DMS 273 (cell line): Measurements from ENCODE around the gene SRRM3.
"Not testable (repeated sequence)": the region's sequence is repeated elsewhere in the genome, so short reads cannot be mapped to it uniquely, and the experiment has no call there.

Source experiments
- DNase-seq: peaks from one replicate; lab custom pipeline; 2025; ENCODE audit not compliant: unreplicated experiment; lab: John Stamatoyannopoulos, UW

The SRRM3 gene

DNA sequence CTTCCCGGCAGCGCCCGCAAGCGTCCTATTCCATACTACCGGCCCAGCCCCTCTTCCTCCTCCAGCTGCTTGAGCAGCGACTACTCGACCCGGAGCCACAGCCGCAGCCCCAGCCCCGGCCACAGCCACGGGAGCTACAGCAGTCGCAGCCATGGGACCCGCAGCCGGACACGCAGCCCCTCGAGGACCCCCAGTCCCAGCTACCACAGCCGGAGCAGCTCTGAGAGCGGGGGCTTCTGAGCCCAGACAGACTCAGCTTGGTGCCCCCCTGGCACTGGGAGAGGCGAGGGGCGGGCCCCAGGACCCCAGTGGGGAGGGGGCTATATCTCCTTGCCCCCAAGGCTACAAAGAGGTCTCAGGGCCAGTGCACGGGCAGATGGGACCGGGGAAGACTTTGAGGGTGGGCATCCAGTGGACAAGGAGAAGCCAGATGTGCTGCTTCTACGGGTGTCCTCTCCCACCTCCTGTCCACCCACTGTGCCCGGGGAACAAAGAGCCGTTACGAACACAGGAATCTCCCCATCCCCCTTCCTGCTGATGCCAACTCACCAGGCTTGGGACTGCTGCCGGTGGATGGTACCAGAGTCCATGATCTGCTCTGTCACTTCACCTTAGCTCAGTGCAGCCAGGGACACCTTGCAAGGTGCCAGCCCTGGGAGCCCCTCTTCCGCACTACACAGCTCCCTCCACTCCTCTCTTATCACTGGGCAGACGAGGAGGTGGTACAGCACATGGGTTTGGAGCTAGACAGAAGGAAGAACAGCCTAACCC lies 84.1 kb downstream of the SRRM3 start:
- DNase-seq, result no peak

DNA sequence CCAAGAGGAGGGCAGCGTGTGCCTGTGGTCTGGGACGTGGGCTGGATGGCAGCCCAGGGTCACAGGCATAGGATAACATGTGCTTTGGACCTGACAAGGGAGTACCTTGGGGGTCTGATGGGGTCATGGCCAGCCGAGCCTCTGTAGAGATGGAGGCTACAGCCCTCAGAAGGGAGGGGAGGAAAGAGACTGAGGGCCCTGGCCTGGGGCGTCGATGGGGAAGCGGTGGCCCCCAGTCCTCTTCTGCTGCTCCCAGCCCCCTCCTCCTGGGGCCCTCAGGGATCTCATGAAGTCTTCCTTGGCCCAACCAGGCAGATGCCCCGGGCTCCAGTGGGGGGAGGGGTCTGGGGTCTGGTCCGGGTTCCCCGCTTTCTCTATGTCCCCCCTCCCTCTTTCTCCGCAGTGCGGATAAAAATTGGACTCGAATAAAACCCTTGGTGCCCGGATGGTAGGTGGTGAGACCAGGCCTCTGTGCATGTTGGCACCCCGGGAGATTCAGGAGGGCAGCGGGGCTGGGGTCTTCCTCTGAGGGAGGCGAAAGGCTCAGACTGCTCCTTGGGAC lies 85.2 kb downstream of the SRRM3 start:
- no peak for DNase-seq

DNA sequence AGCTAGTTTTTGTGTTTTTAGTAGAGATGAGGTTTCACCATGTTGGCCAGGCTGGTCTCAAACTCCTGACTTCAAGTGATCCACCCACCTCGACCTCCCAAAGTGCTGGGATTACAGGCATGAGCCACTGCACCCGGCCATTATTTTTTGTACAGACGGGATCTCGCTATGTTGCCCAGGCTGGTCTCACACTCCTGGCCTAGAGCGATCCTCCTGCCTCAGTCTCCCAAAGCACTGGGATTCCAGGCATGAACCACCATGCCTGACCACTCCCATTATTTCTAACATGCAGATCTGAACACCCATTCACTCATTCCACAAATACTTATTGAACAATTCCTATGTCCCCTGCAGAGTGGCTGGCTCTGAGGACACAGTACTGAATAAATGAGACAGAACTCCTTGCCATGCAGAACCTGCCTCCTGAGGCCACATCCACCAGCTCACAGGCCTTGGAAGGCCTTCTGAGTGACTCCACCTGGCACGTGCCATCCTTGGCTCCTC lies 89.2 kb downstream of the SRRM3 start:
- not testable (repeated sequence) for DNase-seq

DNA sequence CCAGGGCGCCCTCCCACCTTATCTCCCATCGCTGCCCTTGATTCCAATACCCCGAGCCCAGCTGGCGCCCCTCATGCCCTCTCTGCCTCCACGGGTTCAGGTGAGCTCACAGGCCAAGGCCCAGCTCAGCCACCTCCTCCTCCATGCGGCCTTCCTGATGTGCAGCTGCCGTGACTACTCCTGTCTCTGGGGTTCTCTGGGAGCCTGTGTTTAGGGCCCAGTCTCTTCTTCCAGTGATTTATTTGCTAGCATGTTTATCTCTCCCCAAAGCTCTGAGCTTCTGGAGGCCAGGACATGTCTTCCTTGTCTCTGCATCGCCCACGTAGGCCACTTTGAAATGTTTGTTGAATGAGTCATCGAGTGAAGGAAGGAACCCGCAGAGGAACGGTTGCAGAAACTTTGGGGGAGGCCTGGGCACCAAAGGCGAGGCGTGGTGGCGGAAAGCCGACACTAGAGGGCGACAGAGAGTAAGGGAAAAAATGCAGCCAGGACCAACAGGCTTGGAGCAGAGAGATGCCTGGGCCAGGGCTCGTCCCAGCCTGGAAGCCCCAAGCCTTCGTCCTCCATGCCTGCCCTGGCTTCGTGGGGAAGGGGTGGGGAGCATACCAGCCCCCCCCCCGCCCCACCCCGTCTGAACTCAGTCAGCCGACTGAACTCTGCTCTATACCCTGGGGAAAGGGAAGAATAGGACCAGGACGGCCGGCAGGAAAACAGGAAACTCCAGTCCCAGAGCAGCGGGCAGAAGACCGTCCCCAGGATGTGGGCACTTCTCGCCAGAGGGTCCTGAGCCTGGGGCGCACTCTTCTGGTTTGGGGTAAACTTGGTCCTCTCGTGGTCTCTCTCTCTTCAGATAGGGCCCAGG lies 89.9 kb downstream of the SRRM3 start:
- DNase-seq, result peak; percentile 94

DNA sequence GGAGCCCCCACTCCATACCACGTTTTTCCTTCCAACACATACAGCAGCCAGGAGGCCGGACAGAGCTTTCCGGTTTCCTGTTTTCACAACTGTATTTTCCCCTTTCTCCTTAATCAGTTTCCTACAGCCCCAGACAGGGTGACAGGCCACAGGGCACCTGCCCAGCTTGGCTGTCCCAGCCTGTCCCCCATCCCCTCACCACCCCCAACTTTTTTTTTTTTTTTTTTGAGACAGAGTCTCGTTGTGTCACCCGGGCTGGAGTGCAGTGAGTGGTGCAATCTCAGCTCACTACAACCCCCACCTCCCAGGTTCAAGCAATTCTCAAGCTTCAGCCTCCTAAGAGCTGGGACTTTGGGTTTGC lies 90.5 kb downstream of the SRRM3 start:
- no peak for DNase-seq

DNA sequence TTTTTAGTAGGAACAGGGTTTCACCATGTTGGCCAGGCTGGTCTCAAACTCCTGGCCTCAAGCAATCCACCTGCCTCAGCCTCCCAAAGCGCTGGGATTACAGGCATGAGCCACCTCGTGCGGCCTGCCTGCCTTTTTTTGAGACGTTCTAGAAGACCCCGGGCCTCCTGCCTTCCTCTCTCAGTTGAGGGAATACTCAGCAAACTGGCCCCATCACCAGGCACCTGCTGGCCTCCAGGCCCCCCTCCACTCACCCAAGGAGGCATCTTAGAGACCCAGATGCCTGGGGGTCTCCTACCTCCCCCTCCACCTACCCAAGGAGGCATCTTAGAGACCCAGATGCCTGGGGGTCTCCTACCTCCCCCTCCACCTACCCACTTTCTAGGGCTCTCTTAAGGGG lies 91.2 kb downstream of the SRRM3 start:
- DNase-seq, result not testable (repeated sequence)

DNA sequence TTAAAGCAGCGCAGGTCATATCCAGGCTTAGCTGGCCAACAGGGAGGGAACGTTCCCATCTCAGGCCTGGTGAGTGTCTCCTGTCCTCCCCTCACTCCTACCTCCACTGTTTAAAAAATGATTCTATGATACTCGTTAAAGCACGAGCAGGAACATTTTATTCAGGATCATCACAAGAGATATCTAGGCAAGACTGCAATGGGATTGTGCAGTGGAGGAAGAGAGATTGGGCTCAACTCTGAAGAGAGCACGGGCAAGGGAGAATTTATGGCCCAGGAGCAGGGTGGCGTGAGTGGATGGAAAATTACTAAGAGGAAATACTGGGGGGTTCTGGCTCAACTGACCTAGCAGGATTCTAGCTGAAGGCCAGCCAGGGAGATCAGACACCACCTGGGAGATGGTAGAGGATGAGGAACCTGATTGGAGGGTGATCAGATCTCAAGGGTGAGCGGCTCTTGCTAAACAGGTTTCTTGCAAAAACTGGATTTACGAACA lies 91.8 kb downstream of the SRRM3 start:
- no peak for DNase-seq

DNA sequence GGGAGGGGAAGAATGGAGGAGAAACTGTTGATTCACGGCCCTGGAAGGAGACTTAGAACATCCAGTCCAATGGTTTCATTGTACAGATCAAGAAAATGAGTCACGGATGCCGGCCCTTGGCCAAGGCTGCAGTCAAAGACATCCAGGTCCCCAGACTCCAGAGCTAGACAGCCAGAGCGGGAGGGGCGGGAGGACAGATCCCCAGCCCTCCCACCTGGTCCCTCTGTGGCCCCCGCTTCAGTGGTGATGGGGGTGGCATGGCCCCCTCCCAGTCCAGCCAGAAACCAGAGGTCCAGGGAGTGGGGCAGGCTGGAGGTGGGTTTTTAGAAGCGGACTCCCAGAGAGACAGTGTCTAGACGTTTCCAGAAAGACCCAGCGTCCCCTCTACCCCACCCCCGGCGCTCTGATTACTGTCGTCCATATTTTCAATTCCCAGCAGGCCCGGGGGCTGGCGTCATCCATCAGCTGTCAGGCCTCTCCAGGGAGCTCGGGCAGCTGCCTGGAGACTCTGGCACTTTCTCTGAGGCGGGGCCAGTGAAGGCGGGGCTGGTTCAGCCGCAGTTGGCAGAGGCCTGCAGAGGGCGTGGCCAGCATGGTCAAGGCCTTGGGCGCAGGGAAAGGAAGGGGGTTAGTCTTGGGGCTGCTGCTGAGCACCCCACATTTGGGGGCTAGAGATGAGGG lies 92.8 kb downstream of the SRRM3 start:
- peak; percentile 97 for DNase-seq

DNA sequence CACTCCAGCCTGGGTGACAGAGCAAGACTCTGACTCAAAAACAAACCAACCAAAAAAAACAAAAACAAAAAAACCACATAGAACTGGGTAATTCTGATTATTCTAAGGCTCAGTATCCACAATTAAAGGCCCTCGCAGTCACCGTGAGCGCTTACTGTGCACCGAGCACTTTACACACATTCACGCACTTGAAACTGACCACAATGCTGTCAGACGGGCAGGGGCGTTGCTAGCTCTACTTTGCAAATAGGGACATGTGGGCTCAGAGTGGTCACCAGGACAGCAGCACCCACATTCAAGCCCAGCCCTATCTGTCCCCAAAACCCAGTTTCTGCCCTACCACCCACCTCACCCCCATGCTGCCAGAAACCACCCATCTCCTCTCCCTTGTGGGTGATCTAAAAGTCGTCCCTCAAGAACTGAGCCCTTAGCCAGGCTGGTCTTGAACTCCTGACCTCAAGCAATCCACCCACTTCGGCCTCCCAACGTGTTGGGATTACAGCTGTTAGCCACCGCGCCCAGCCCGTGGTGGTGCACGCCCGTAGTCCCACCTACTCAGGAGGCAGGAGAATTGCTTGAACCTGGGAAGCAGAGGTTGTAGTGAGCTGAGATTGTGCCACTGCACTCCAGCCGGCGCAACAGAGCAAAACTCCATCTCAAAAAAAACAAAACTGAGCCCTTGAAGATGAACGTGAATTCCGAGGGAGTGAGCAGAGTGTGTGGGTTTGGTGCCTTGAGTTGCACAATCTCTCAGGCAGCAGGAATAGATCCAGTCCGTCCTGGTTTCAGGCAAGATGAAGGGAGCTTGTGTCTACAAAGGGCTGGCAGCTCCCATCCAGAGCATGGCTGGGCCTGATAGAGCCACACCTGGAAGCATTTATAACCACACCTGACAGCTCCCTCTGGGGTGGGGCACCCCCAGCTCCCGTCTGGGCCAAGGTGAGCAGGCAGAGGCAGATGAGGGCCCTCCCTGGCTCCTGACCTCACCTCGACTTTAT lies 95.3 kb downstream of the SRRM3 start:
- no peak for DNase-seq

DNA sequence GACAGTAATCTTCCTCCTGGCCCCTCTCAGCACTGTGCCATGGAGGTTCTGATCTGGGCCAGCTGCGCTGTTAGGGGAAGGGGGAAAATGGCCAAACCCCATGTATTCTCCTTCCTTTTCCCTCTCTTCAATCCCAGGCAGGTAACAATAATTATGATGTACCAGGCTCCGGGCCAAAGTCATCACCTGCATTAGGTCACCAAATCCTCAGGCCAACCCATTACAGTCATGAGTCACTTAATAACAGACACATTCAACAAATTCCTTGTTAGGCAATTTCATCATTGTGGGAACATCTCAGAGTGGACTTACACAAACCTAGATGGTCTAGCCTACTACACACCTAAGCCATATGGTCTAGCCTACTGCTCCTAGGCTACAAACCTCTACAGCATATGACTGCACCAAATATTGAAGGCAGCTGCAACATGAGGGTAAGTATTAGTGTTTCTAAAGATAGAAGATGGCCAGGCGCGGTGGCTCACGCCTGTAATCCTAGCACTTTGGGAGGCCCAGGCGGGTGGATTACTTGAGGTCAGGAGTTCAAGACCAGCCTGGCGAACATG lies 98.6 kb downstream of the SRRM3 start:
- peak; percentile 49 for DNase-seq

DNA sequence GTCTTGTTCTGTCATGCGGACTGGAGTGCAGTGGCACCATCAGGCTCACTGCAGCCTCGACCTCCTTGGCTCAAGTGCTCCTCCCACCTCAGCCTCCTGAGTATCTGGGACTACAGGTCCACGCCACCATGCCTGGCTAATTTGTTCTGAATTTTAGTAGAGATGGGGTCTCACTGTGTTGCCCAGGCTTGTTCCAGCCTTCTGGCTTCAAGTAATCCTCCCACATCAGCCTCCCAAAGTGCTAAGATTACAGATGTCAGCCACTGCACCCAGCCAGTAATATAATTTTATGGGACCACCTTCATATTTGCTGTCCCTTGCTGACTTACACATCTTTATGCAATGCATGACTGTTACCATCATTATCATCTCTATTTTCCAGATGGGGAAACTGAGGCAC lies 99.3 kb downstream of the SRRM3 start:
- DNase-seq, result no peak

DNA sequence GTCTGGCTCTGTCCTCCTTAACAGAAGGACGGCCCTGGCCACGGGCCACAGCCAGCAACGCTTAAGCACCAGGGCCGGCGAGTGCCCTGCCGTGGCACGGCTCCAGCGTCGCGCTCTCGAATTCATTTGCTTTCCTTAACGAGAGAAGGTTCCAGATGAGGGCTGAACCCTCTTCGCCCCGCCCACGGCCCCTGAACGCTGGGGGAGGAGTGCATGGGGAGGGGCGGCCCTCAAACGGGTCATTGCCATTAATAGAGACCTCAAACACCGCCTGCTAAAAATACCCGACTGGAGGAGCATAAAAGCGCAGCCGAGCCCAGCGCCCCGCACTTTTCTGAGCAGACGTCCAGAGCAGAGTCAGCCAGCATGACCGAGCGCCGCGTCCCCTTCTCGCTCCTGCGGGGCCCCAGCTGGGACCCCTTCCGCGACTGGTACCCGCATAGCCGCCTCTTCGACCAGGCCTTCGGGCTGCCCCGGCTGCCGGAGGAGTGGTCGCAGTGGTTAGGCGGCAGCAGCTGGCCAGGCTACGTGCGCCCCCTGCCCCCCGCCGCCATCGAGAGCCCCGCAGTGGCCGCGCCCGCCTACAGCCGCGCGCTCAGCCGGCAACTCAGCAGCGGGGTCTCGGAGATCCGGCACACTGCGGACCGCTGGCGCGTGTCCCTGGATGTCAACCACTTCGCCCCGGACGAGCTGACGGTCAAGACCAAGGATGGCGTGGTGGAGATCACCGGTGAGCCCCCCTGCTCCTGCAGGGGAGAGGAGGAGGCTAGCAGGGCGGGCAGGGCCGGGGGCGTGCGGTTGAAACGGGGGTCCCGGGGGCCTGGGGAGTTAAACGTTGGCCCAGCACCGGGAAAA lies 100.9 kb downstream of the SRRM3 start, which contains the start of gene HSPB1:
Gene HSPB1 (plus strand): TSS at position 327 of the 855 bp plus-strand sequence. CDS start 40 bp downstream, at position 367.
- peak; percentile 97 for DNase-seq

DNA sequence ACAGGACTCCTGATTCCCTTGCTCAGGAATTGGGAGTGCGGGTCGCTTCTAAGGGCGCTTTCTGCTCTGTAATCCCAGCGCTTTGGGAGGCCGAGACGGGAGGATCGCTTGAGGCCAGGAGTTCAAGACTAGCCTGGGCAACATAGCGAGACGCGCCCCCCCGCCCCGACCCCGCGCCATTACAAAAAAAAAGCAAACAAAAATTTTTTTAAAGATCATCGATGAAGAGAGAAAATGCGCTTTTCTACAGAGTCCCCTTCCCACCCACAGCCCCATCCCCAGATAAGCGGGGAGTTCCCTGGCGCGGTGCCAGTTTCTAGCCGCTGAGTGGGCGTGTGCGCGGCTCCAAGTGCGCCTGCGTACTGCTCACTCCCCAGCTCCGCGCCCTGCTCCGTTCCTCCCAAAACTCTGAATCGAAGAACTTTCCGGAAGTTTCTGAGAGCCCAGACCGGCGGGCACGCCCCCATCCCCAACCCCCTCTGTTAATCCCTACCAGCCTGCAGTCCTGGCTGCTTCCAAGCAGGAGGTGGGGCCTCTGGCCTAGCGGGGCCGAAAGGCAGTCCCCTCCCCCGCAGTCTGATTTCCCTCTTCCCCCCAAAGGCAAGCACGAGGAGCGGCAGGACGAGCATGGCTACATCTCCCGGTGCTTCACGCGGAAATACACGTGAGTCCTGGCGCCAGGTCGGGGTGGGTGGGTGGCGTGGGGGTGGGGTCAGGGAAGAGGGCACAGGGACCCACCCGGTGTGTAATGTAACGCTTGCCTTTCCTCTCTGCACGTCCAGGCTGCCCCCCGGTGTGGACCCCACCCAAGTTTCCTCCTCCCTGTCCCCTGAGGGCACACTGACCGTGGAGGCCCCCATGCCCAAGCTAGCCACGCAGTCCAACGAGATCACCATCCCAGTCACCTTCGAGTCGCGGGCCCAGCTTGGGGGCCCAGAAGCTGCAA lies 101.8 kb downstream of the SRRM3 start:
- DNase-seq, result peak; percentile 95

DNA sequence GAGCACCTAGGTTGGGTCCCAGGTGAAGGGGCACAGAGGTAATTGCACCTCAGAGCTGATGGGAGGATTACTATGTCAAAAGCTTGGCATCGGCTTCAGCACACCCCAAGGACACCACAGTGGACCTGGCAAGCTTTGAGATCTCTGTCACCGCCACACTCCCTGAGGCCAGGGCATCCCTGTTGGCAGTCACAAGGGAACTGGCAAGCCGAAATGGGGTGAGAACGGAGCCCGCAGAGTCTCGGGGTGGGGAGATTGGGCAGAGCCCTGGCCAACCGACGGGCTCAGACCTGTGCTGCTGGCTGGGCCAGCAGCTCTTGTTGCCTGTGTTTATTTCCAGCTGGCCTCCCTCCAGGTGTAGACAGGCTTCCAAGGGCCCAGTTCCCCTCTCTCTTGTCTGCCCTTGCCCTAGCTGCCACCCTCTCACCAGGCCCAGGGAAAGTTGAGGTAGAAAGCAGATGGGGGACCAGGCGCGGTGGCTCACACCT lies 103.2 kb downstream of the SRRM3 start:
- DNase-seq, result peak; percentile 90

DNA sequence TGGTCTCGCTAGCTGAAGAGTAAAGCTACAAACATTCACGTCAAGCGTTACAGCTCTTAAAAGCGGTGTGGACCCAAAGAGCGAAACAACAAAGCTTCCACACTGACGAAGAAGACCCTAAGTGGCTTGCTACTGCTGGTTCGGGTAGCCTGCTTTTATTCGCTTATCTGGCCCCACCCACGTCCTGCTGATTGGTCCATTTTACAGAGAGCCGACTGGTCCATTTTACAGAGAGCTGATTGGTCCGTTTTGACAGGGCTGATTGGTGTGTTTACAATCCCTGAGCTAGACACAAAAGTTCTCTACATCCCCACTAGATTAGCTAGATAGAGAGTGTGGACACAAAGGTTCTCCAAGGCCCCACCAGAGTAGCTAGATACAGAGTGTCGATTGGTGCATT lies 107.2 kb downstream of the SRRM3 start:
- not testable (repeated sequence) for DNase-seq

DNA sequence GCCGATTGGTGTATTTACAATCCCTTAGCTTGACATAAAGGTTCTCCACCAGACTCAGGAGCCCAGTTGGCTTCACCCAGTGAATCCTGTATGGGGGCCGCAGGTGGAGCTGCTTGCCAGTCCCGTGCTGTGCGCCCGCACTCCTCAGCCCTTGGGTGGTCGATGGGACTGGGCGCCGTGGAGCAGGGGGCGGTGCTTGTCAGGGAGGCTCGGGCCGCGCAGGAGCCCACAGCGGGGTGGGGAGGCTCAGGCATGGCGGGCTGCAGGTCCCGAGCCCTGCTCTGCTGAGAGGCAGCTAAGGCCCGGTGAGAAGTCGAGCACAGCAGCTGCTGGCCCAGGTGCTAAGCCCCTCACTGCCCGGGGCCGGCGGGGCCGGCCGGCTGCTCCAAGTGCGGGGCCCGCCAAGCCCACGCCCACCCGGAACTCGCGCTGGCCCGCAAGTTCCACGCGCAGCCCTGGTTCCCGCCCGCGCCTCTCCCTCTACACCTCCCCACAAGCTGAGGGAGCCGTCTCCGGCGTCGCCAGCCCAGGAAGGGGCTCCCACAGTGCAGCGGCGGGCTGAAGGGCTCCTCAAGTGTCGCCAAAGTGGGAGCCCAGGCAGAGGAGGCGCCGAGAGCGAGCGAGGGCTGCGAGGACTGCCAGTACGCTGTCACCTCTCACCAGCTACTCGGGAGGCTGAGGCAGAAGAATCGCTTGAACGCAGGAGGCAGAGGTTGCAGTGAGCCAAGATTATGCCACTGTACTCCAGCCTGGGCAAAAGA lies 107.8 kb downstream of the SRRM3 start:
- DNase-seq, result not testable (repeated sequence)
